ENCODE results near the gene PKDCC. TPM values are rescaled to one million over a fixed set of nuclear protein-coding genes. Genes with fewer than 3 reads are reported as not detected.

Gene PKDCC
- total and polyA plus RNA-seq, 10 of the 15 experiments (the other 5 are each of a cell fraction or from before 2014, with no cell fraction given) = 0.13 to 10.2 (median 2.3) TPM

GRCh38 chr2:42101206-42102023, 53.6 kb downstream of the PKDCC start:
- WGBS (ENCODE audit: insufficient coverage, insufficient replicate concordance, low lambda C conversion rate, missing lambda C conversion rate) = 1% methylated on average over 56 of the region's 77 CpGs
- H3K27ac ChIP-seq (ENCODE audit: control insufficient read depth, insufficient read depth) = peak overlapping the region; percentile 94
- no peaks in the 10 kb centered on the region for H4K20me1 ChIP-seq (ENCODE audit: control insufficient read depth, insufficient read depth)
- CTCF ChIA-PET = interaction anchor here (1.7 kb wide), 1 partner anchor 95 kb away, joined by 7 read pairs; no protein-coding TSS in a partner anchor
- peak overlapping the region; percentile 83 for H3K9ac ChIP-seq (ENCODE audit: control insufficient read depth, insufficient read depth, low read length)
- no peak for DNase-seq (ENCODE audit: low read depth, low spot score)
- peak overlapping the region; percentile 47; the same call in 1 of the 2 replicates for H3K4me3 ChIP-seq
- FAIRE-seq = no peak
- H3K4me2 ChIP-seq (ENCODE audit: control insufficient read depth, insufficient read depth) = peak overlapping the region; percentile 94
- POLR2A ChIA-PET = no interaction called here
- RAD21 ChIA-PET (ENCODE audit: unreplicated experiment) = interaction anchor here (1.4 to 6.5 kb wide), 2 partner anchors 27 to 32 kb away, joined by 4 to 39 read pairs; no protein-coding TSS in a partner anchor
- no TSS peak for BruUV-seq (replicated peaks)
- SMC1A ChIA-PET (ENCODE audit: uncharacterized antibody, unreplicated experiment) = interaction anchor here (1.2 to 7.2 kb wide), 5 partner anchors 25 to 111 kb away, joined by 3 to 87 read pairs (median 40); no protein-coding TSS in a partner anchor
- in situ Hi-C loops (cut with MboI) = loop anchor here (5.0 kb wide), 1 partner anchor 71 kb away; no protein-coding TSS in a partner anchor
- H3K4me1 ChIP-seq (ENCODE audit: control insufficient read depth, insufficient read depth, low read length) = peaks cover 83% of the 10 kb centered on the region
- H2AFZ ChIP-seq (ENCODE audit: control insufficient read depth, low read depth, low read length) = peak overlapping the region; percentile 86
- intact Hi-C loops (cut with micrococcal nuclease; ENCODE audit: unreplicated experiment) = loop anchor here (1.0 to 2.0 kb wide), 3 partner anchors 17 to 69 kb away; no protein-coding TSS in a partner anchor
- H3K79me2 ChIP-seq (ENCODE audit: control insufficient read depth, insufficient read depth, low read length) = peaks cover 2% of the 10 kb centered on the region; the same call in 1 of the 2 replicates
- no peaks in the 10 kb centered on the region for H3K36me3 ChIP-seq (ENCODE audit: control insufficient read depth in 2 of 2, insufficient read depth in 2 of 2, low read length in 1 of 2)
- ATAC-seq = peak; percentile 25
- H3K9me3 ChIP-seq (replicated peaks; ENCODE audit: control insufficient read depth, insufficient read depth, low read length) = no peaks in the 10 kb centered on the region; the same call in 2 of the 3 replicates
- H3K27me3 ChIP-seq (replicated peaks in 1 of 2; ENCODE audit: control insufficient read depth in 2 of 2, insufficient read depth in 2 of 2, low read length in 1 of 2) = no peaks in the 10 kb centered on the region
- TF ChIP-seq TCF3 (IDR thresholded peaks at IDR 0.05; ENCODE audit: borderline replicate concordance, insufficient read depth, low read depth, low read length) = 0 out of 2 replicates have a peak, but pooled peaks have one; percentile 23
- TF ChIP-seq SMAD5 (IDR thresholded peaks at IDR 0.05; ENCODE audit: low read depth) = no peak
- TF ChIP-seq STAT3 (IDR thresholded peaks at IDR 0.05; ENCODE audit: low read depth, low read length) = no peak
- no peak for TF ChIP-seq GATAD2B (conservative IDR thresholded peaks at IDR 0.05; ENCODE audit: low read depth)
- peak; percentile 46; the same call in 1 of the 2 replicates for TF ChIP-seq IKZF1 (conservative IDR thresholded peaks at IDR 0.05)
- TF ChIP-seq ZNF274 (IDR thresholded peaks at IDR 0.05; ENCODE audit: insufficient read depth, insufficient read length) = no peak
- TF ChIP-seq ZZZ3 (IDR thresholded peaks at IDR 0.05; ENCODE audit: control insufficient read depth, insufficient read length, low read depth) = no peak
- TF ChIP-seq BMI1 (IDR thresholded peaks at IDR 0.05; ENCODE audit: borderline replicate concordance) = no peak
- TF ChIP-seq TBL1XR1 (IDR thresholded peaks at IDR 0.05; ENCODE audit: low read depth, low read length) = no peak
- no peak for TF ChIP-seq SIN3A (IDR thresholded peaks at IDR 0.05; ENCODE audit: low read depth, low read length)
- TF ChIP-seq SRF (IDR thresholded peaks at IDR 0.05; ENCODE audit: low read depth in 2 of 2, low read length in 2 of 2) = no peak
- no peak for TF ChIP-seq RUNX3 (IDR thresholded peaks at IDR 0.05; ENCODE audit: low read length)
- peak; percentile 47; the same call in 1 of the 2 replicates for TF ChIP-seq ZNF217 (IDR thresholded peaks at IDR 0.05)
- TF ChIP-seq RELA (IDR thresholded peaks at IDR 0.05; ENCODE audit: borderline replicate concordance, partially characterized antibody) = no peak
- TF ChIP-seq MXI1 (IDR thresholded peaks at IDR 0.05; ENCODE audit: low read depth, low read length) = no peak
- TF ChIP-seq ZNF384 (IDR thresholded peaks at IDR 0.05; ENCODE audit: borderline replicate concordance, low read depth, low read length) = no peak
- no peak for TF ChIP-seq IRF4 (IDR thresholded peaks at IDR 0.05; ENCODE audit: low read depth, low read length)
- TF ChIP-seq, protein P1, sequence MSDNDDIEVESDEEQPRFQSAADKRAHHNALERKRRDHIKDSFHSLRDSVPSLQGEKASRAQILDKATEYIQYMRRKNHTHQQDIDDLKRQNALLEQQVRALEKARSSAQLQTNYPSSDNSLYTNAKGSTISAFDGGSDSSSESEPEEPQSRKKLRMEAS (IDR thresholded peaks at IDR 0.05; ENCODE audit: low read depth, low read length) = no peak
- TF ChIP-seq SMARCA5 (IDR thresholded peaks at IDR 0.05) = peak; percentile 87
- no peak for TF ChIP-seq NBN (IDR thresholded peaks at IDR 0.05)
- TF ChIP-seq RFX5 (IDR thresholded peaks at IDR 0.05; ENCODE audit: low read depth, low read length) = no peak
- TF ChIP-seq SUPT20H (IDR thresholded peaks at IDR 0.05; ENCODE audit: borderline replicate concordance, control insufficient read depth, low read depth, low read length) = no peak
- no peak for TF ChIP-seq RCOR1 (conservative IDR thresholded peaks at IDR 0.05; ENCODE audit: low read depth, low read length)
- TF ChIP-seq EED (IDR thresholded peaks at IDR 0.05; ENCODE audit: low read depth) = no peak
- TF ChIP-seq ESRRA (IDR thresholded peaks at IDR 0.05; ENCODE audit: low read length) = no peak
- TF ChIP-seq TCF12 (IDR thresholded peaks at IDR 0.05; ENCODE audit: low read depth, low read length) = 0 out of 2 replicates have a peak, but pooled peaks have one; percentile 10
- no peak for TF ChIP-seq HCFC1 (IDR thresholded peaks at IDR 0.05; ENCODE audit: low read length)
- TF ChIP-seq BHLHE40 (IDR thresholded peaks at IDR 0.05; ENCODE audit: borderline replicate concordance in 1 of 2, low read depth in 2 of 2, low read length in 1 of 2) = peak in 1 of 2 experiments; percentile 63; a peak in 1 of 4 replicates
